Epithelial cell of umbilical artery (primary cell): ENCODE measurements around the gene FBXO2. TPM values are rescaled to one million over a fixed set of nuclear protein-coding genes. Genes with fewer than 3 reads are reported as not detected.

ENCODE experiments used
- total RNA-seq: library from RNA; depleted of rRNA; stranded (reverse); fragments of >200 nt; gene quantifications from 2 replicates; pipeline ENCODE4 v1.2.3, GENCODE V29; 2014

FBXO2 gene, protein sequence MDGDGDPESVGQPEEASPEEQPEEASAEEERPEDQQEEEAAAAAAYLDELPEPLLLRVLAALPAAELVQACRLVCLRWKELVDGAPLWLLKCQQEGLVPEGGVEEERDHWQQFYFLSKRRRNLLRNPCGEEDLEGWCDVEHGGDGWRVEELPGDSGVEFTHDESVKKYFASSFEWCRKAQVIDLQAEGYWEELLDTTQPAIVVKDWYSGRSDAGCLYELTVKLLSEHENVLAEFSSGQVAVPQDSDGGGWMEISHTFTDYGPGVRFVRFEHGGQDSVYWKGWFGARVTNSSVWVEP
- 0.32 and 0.91 TPM in 2 replicates for total RNA-seq

GRCh38 chr1:11654137-11654938 lies at the start of gene FBXO2, which contains the start of gene FBXO44:
TSS of gene FBXO2 (minus strand) at chr1:11654429. CDS start at chr1:11654340, 89 bp downstream.
TSS of gene FBXO44 (plus strand) at chr1:11654877. CDS start at chr1:11655836, 959 bp downstream.

DNA sequence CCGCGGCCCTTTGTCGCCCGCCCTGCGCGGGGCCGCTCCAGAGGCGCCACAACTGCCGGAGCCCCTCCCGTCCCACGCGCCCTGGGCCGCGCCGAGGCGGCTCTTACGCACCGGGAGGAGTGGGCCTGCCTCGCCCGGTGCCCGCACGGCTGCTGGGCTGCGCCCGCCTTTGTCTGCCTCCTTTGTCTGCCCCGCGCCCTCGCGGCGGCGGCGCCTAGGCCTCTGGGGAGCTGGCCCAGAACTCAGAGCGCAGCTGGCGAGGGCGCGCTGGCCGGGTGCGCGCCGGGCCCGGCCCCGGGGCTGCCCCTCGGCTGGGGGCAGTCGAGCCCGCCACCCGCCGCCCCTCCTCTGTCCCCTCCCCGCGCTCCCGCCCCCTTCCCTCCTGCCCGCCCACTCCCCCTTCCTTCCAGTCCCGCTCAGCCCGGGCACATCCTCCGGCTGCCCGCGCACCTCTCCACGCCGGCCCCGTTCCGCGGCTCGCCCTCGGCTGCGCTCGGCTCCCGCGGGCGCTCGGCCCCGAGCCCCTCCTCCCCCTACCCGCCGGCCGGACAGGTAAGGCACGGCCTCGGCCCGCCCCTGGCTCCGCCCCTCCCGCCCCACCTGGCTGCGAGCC lies 37.2 kb upstream of the FBXO2 start, which contains the start of gene DRAXIN:
Gene DRAXIN, plus strand, starts transcription at position 409 of the 613 bp plus-strand sequence. CDS start 14,549 bp downstream, outside the sequence.

DNA sequence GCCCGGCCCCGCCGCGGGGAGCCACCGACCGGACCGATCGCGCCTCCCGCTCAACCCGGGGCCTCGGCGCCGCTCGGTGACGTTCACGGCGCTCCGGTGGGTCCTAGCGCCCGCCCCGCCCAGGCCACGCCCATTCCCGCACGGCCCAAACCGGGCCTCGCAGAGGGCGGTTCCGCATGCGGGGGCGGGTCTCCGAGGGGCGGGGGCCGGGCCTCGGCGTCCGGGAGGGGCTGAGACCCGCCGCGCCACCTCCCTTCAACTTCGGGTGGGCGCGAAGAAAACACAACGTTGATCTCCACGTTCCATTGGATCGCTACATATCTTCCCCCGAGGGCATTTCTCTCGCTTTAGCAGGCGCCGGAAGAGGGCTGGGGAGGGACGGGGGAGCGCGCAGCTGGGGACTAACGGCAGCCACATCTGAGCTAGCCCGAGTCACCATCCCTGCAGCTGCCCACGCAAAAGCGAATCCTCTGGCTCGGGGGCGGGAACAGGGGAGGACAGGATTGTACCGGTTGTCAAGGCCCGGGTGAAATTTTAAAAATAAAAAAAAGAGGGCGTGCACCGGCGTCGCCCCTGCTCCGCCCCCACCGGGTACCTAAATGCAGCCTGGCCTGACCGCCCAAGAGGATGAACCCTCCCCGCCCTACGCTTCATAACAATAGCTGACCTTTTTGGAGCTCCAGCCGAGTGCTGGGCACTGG lies 27.0 kb upstream of the FBXO2 start, which contains the start of gene MAD2L2:
Gene MAD2L2, minus strand, starts transcription at position 78 of the 701 bp plus-strand sequence. CDS start 547 bp downstream, outside the sequence.

Other genes with a start within 250 kb of the FBXO2 start
- under 0.01 and 0.30 TPM in 2 replicates for gene DISP3, start 175.3 kb downstream of the FBXO2 start, total RNA-seq
- gene FBXO44, start 448 bp upstream of the FBXO2 start, total RNA-seq: 9.1 and 11.1 TPM in 2 replicates
- gene FBXO6, start 9.8 kb upstream of the FBXO2 start, total RNA-seq: 2.3 and 9.7 TPM in 2 replicates
- gene MAD2L2, start 26.7 kb upstream of the FBXO2 start, total RNA-seq: 36.9 and 52.9 TPM in 2 replicates
- 0.15 and 0.97 TPM in 2 replicates for gene DRAXIN, start 37.3 kb upstream of the FBXO2 start, total RNA-seq
- gene AGTRAP, start 81.7 kb upstream of the FBXO2 start, total RNA-seq: 43.2 and 64.7 TPM in 2 replicates
- gene C1orf167, start 107.8 kb upstream of the FBXO2 start, total RNA-seq: not detected in 2 replicates
- 16.9 and 25.7 TPM in 2 replicates for gene MTHFR, start 151.5 kb upstream of the FBXO2 start, total RNA-seq
- 8.4 and 17.8 TPM in 2 replicates for gene CLCN6, start 151.8 kb upstream of the FBXO2 start, total RNA-seq
- not detected in 2 replicates for gene NPPA, start 193.4 kb upstream of the FBXO2 start, total RNA-seq
- not detected in 2 replicates for gene NPPB, start 204.5 kb upstream of the FBXO2 start, total RNA-seq